Omental fat pad (tissue), 4 donors: ENCODE data around the gene TCF7L2. TPM values are rescaled to one million over a fixed set of nuclear protein-coding genes. Genes with fewer than 3 reads are reported as not detected.

Experiments
- ATAC-seq: fragments of 150-250 bp; one replicate; pipeline ENCODE4 v1.9.1; 2016; ENCODE audit warnings: mild to moderate bottlenecking, moderate library complexity; ENCODE audit not compliant: low FRiP score
- DNase-seq: peaks from one replicate; pipeline ENCODE4 v3.0.0-alpha.2; 2019; ENCODE audit warnings: low spot score
- CTCF ChIP-seq, 3 donors: fragments of 450-650 bp; IDR thresholded peaks; one replicate each; pipeline ENCODE4 v1.5.1; 2016 to 2017; ENCODE audit warnings: antibody characterized with exemption in 3 of 3, mild to moderate bottlenecking in 3 of 3, moderate library complexity in 2 of 3
- total RNA-seq, 4 donors: library from RNA; depleted of rRNA; stranded (reverse); fragments of >200 nt; gene quantifications; one replicate each; pipeline ENCODE4 v1.1.0, GENCODE V29; 2016

Gene TCF7L2
- total RNA-seq, 4 donors from 2014 or later = 22.5 to 30.6 (median 28.5) TPM

- ATAC-seq (no peak), DNase-seq (no peak)
- no peak for TF ChIP-seq CTCF (IDR thresholded peaks at IDR 0.05)
These were observed 36.8 kb upstream of the TCF7L2 start for GRCh38 chr10:112913255-112913654.

DNA sequence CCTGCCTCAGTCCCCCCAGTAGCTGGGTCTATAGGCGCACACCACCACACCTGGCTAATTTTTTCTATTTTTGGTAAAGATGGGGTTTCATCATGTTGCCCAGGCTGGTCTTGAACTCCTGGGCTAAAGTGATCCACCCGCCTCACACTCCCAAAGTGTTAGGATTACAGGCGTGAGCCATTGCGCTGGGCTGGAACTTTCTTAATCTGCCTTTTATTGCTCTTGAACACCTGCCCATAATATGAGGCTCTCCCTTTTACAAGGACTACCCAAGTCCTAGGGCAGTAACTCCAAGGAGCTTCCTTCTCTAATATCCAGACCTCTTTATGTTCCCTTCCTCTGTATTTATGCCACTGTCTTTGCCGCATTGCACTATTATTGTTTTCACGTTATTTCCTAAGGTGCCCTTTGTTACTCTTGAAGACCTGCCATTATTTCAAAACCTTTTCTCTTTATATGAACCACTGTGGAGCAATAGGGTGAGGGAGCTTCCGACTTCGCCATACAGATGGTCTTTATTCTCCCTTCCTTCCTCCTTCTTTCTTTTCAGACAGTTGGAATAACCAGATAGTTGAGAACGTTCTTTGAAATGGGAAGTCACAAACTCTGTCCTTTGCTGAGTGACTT lies 36.3 kb upstream of the TCF7L2 start:
- no peak for TF ChIP-seq CTCF (IDR thresholded peaks at IDR 0.05)
- no peak for ATAC-seq
- DNase-seq = no peak

DNA sequence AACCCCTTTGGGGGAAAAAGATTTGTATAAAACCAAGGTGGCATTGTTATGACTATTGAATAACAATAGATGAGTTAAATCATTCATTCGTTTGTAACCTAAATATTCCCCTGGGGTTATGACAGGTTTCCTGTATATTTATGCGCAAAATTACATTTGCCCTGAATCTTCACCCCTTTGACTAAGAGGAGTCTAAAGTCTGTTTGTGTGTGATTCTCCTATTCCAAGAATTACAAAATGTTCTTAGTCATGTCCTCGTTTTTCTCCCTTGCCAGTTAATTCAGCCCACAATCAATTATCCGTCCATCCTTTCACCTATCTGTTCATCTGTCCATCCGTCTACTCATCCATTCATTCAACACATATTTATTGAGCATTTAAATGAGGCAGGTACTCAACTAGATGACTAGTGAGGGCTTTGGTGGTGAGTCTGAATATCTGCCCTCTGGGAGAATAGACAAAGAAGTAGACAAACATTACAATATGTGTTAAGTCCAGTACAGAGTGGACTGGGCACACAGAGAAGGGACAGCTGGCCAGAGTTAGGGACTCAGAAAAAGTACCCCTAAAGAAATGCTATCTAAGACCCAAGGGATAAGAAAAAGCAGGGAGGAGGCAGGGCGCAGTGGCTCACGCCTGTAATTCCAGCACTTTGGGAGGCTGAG lies 35.6 kb upstream of the TCF7L2 start:
- ATAC-seq (no peak), DNase-seq (no peak)
- TF ChIP-seq CTCF (IDR thresholded peaks at IDR 0.05) = no peak

GRCh38 chr10:112915590-112916572 lies 34.2 kb upstream of the TCF7L2 start:
- DNase-seq (no peak), ATAC-seq (no peak)
- TF ChIP-seq CTCF (IDR thresholded peaks at IDR 0.05) = no peak

DNA sequence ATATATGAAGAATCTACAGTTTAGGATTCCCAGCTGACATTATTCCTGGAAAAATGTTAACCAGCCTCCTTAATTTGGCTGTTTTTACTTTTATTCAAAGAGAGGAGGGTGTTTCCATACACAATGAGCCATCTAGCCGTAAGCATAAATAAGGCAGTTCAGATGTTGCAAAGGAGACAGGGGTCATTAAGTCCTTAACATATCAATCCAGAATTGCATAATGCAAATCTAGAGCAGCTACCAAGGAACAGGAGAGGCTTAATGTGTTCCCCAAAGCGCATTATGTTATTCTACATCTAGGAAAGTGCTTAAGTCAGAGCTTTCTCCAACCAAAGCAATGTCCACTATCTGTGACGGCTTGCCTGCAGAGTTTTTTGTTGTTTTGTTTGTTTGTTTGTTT lies 32.4 kb upstream of the TCF7L2 start:
- TF ChIP-seq CTCF (IDR thresholded peaks at IDR 0.05) = no peak
- no peak for DNase-seq
- no peak for ATAC-seq

DNA sequence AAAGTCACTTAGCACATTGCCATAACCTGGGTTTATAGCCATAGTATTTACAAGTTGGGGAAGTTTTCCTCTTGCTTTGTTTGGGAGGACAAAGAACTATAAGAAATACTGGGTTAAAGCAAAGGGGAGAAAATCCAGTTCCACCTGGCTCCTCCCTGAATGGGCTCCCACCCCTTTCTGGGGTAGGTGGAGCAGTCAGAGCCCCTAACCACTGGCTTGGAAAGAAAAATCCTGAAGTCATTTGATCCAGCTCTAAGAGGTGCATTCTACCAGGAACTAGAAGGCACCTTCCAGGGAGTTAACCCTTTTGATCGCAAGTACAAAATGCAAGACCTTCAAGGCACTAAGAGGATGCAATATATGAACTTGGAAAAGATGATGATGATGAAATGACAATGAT lies 31.3 kb upstream of the TCF7L2 start:
- ATAC-seq = no peak
- TF ChIP-seq CTCF (IDR thresholded peaks at IDR 0.05) = no peak
- no peak for DNase-seq
